Astrocyte (in vitro differentiated cells and primary cell): ENCODE results near the gene MED13. TPM values are rescaled to one million over a fixed set of nuclear protein-coding genes. Genes with fewer than 3 reads are reported as not detected.
"Not testable (repeated sequence)": the region's sequence is repeated elsewhere in the genome, so short reads cannot be mapped to it uniquely, and the experiment has no call there.

Experiments used
- DNase-seq: peaks from one replicate; pipeline ENCODE4 v3.0.0-alpha.2; 2010; ENCODE audit warnings: low read depth
- FAIRE-seq: peaks from 2 replicates; lab custom pipeline; 2011; peaks lifted over from hg19 to GRCh38; lab: Jason Lieb, UNC
- H2AFZ ChIP-seq: 2 replicates; pipeline ENCODE4 v1.6.0; 2012; ENCODE audit warnings: low read depth, low read length, inconsistent platforms
- H3K27ac ChIP-seq: 2 replicates; pipeline ENCODE4 v1.5.1; 2011; ENCODE audit warnings: low read depth, low read length, inconsistent platforms
- H3K27me3 ChIP-seq: 2 replicates; pipeline ENCODE4 v1.6.0; 2011; ENCODE audit warnings: low read length, inconsistent platforms; ENCODE audit not compliant: insufficient read depth
- H3K36me3 ChIP-seq: 2 replicates; pipeline ENCODE4 v1.5.1; 2011; ENCODE audit warnings: low read length, inconsistent platforms; ENCODE audit not compliant: insufficient read depth
- H3K4me1 ChIP-seq: 2 replicates; pipeline ENCODE4 v1.5.1; 2011; ENCODE audit warnings: low read length, inconsistent platforms; ENCODE audit not compliant: insufficient read depth
- H3K4me2 ChIP-seq: 2 replicates; pipeline ENCODE4 v1.6.0; 2012; ENCODE audit warnings: low read length, inconsistent platforms
- H3K4me3 ChIP-seq: 2 replicates; pipeline ENCODE4 v1.5.1; 2011; ENCODE audit warnings: low read depth, mild to moderate bottlenecking, low read length, inconsistent platforms; ENCODE audit not compliant: insufficient read depth
- H3K79me2 ChIP-seq: 2 replicates; pipeline ENCODE4 v1.6.0; 2012; ENCODE audit warnings: mild to moderate bottlenecking, low read length, inconsistent platforms; ENCODE audit not compliant: insufficient read depth
- H3K9ac ChIP-seq: 2 replicates; pipeline ENCODE4 v1.6.0; 2012; ENCODE audit warnings: mild to moderate bottlenecking, low read length, inconsistent platforms
- H3K9me3 ChIP-seq: 2 replicates; pipeline ENCODE4 v1.5.1; 2012; ENCODE audit warnings: low read depth, mild to moderate bottlenecking, low read length, inconsistent platforms; ENCODE audit not compliant: insufficient read depth
- H4K20me1 ChIP-seq: 2 replicates; pipeline ENCODE4 v1.6.0; 2012; ENCODE audit warnings: low read length, inconsistent platforms; ENCODE audit not compliant: insufficient read depth
- H3K27ac Mint-ChIP-seq: one replicate; pipeline ENCODE4 v1.8.0; 2021; ENCODE audit warnings: mild to moderate bottlenecking, mixed read lengths; ENCODE audit not compliant: unreplicated experiment
- H3K27me3 Mint-ChIP-seq: one replicate; pipeline ENCODE4 v1.8.0; 2021; ENCODE audit warnings: low read depth, mixed read lengths; ENCODE audit not compliant: unreplicated experiment
- H3K36me3 Mint-ChIP-seq: one replicate; pipeline ENCODE4 v1.8.0; 2021; ENCODE audit warnings: low read depth, mixed read lengths; ENCODE audit not compliant: unreplicated experiment
- H3K4me1 Mint-ChIP-seq: one replicate; pipeline ENCODE4 v1.8.0; 2021; ENCODE audit warnings: low read depth, mixed read lengths; ENCODE audit not compliant: unreplicated experiment
- H3K4me3 Mint-ChIP-seq: one replicate; pipeline ENCODE4 v1.8.0; 2021; ENCODE audit warnings: mild to moderate bottlenecking, moderate library complexity, mixed read lengths; ENCODE audit not compliant: unreplicated experiment
- H3K9me3 Mint-ChIP-seq: one replicate; pipeline ENCODE4 v1.8.0; 2021; ENCODE audit warnings: mild to moderate bottlenecking, mixed read lengths; ENCODE audit not compliant: unreplicated experiment
- EZH2 ChIP-seq: IDR thresholded peaks from 2 replicates; pipeline ENCODE4 v1.6.1; 2012; ENCODE audit warnings: mild to moderate bottlenecking, low read length, inconsistent platforms; ENCODE audit not compliant: insufficient read depth
- total RNA-seq: library from RNA; stranded (reverse); gene quantifications from 2 replicates; pipeline ENCODE4 v1.2.1, GENCODE V29; 2021
- TF ChIP-seq, protein P1 (sequence below): IDR thresholded peaks from 2 replicates; pipeline ENCODE4 v1.5.1; 2011; ENCODE audit warnings: low read depth, mild to moderate bottlenecking, inconsistent platforms, low read length, moderate library complexity; ENCODE audit not compliant: insufficient read depth

Gene MED13
- total RNA-seq, 1 donor from 2014 or later, result 55.0 TPM

DNA sequence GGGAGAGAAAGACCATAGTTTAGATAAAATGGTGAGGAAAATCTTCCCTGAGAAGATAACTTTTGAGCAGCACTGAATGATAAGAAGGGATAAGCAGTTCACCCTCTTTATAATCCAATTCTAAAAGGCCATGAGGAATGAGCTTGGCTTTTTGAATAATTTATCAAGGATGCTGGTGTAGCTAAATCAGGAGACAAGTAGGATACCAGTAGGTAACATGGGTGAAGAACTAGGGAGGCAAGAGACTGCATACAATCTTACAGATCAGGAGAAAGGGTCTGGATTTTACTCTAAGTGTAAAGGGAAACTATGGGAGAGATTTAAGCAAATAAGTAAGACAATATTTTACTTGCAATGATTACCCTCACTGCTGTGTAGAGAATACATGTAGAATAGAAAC is 60.7 kb downstream of the MED13 start:
- Mint-ChIP-seq H3K4me1 (peaks cover 1% of the 10 kb centered on the region), H3K9me3 (no peaks in the 10 kb centered on the region), H3K27me3 (no peaks in the 10 kb centered on the region), H3K27ac (no peak overlapping the region), H3K4me3 (no peak overlapping the region), H3K36me3 (peaks cover 13% of the 10 kb centered on the region)
- Histone ChIP-seq H3K79me2 (peaks cover 83% of the 10 kb centered on the region), H3K9me3 (no peaks in the 10 kb centered on the region), H3K4me1 (no peaks in the 10 kb centered on the region), H4K20me1 (peaks cover 60% of the 10 kb centered on the region), H3K4me2 (no peak overlapping the region), H2AFZ (no peak overlapping the region), H3K9ac (no peak overlapping the region), H3K27ac (no peak overlapping the region), H3K4me3 (no peak overlapping the region), H3K27me3 (no peaks in the 10 kb centered on the region), H3K36me3 (peaks cover 3% of the 10 kb centered on the region)
- FAIRE-seq (no peak), DNase-seq (no peak)
- TF ChIP-seq EZH2, result no peak
- TF ChIP-seq, protein P1, sequence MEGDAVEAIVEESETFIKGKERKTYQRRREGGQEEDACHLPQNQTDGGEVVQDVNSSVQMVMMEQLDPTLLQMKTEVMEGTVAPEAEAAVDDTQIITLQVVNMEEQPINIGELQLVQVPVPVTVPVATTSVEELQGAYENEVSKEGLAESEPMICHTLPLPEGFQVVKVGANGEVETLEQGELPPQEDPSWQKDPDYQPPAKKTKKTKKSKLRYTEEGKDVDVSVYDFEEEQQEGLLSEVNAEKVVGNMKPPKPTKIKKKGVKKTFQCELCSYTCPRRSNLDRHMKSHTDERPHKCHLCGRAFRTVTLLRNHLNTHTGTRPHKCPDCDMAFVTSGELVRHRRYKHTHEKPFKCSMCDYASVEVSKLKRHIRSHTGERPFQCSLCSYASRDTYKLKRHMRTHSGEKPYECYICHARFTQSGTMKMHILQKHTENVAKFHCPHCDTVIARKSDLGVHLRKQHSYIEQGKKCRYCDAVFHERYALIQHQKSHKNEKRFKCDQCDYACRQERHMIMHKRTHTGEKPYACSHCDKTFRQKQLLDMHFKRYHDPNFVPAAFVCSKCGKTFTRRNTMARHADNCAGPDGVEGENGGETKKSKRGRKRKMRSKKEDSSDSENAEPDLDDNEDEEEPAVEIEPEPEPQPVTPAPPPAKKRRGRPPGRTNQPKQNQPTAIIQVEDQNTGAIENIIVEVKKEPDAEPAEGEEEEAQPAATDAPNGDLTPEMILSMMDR, result no peak

DNA sequence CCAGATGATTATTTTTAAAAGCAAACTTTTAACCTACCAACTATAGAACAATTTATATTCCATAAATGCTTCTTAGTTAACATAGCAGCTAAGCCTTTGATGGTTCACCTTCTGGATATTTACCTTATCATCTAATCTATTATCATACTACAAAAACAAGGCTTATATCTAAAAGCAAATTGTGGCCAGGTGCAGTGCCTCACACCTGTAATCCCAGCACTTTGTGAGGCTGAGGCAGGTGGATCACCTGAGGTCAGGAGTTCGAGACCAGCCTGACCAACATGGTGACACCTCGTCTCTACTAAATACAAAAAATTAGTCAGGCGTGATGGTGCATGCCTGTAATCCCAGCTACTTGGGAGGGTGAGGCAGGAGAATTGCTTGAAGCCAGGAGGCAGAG is 61.9 kb downstream of the MED13 start:
- H3K36me3 ChIP-seq, H3K9me3 ChIP-seq, FAIRE-seq, H2AFZ ChIP-seq, H3K9ac ChIP-seq, H3K4me3 ChIP-seq, H3K27ac ChIP-seq, DNase-seq, H3K4me2 ChIP-seq, H3K27me3 ChIP-seq, H3K4me1 Mint-ChIP-seq, H3K4me1 ChIP-seq, H3K4me3 Mint-ChIP-seq, H3K27me3 Mint-ChIP-seq, H3K9me3 Mint-ChIP-seq, H3K27ac Mint-ChIP-seq: not testable (repeated sequence)
- peaks cover 13% of the 10 kb centered on the region for H3K36me3 Mint-ChIP-seq
- H3K79me2 ChIP-seq, result peaks cover 82% of the 10 kb centered on the region
- H4K20me1 ChIP-seq, result peaks cover 64% of the 10 kb centered on the region

DNA sequence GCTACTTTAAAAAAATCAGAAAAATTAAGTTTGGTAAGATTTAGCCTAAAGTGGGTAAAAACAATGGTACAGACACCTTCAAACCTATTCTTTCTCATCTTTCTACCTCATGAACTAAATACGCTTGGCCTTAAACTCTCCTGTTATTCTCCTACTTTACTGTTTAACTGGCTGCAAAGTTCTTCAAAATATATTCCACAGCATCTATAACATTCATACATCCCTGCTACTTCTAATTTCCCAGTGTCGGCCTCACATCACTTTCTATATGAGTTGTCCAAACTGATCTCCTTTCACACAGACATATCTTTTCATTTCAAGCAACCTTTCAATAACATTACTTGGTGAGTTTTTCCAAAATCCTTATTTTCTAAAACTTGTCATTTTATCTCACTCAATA is 64.0 kb downstream of the MED13 start:
- peaks cover 89% of the 10 kb centered on the region for H3K79me2 ChIP-seq
- no peak overlapping the region for H3K27ac ChIP-seq
- DNase-seq, result no peak
- peaks cover 70% of the 10 kb centered on the region for H4K20me1 ChIP-seq
- no peaks in the 10 kb centered on the region for H3K9me3 ChIP-seq
- TF ChIP-seq, protein P1, result no peak
- no peak for TF ChIP-seq EZH2
- H3K4me1 Mint-ChIP-seq, result peaks cover 9% of the 10 kb centered on the region
- no peak overlapping the region for H2AFZ ChIP-seq
- no peak overlapping the region for H3K27ac Mint-ChIP-seq
- H3K36me3 Mint-ChIP-seq, result peaks cover 10% of the 10 kb centered on the region
- H3K36me3 ChIP-seq, result no peaks in the 10 kb centered on the region
- H3K27me3 Mint-ChIP-seq, result no peaks in the 10 kb centered on the region
- H3K4me2 ChIP-seq, result no peak overlapping the region
- H3K9me3 Mint-ChIP-seq, result no peaks in the 10 kb centered on the region
- H3K4me3 Mint-ChIP-seq, result no peak overlapping the region
- no peak overlapping the region for H3K9ac ChIP-seq
- no peaks in the 10 kb centered on the region for H3K27me3 ChIP-seq
- peaks cover 14% of the 10 kb centered on the region for H3K4me1 ChIP-seq
- H3K4me3 ChIP-seq, result no peak overlapping the region
- FAIRE-seq, result no peak
